Calu3 (cell line): ENCODE measurements around the gene THUMPD2. TPM values are rescaled to one million over a fixed set of nuclear protein-coding genes. Genes with fewer than 3 reads are reported as not detected.

Source experiments
- BruUV-seq: library from RNA; stranded (reverse); fragments of 400-500 nt; replicated peaks from 2 replicates; lab custom pipeline; 2021; lab: Mats Ljungman, UMichigan
- CTCF ChIA-PET: fragments of 300-600 bp; sonication (Branson Sonifier 250); formaldehyde crosslinking; loops from one replicate; lab custom pipeline; 2022; ENCODE audit warnings: antibody characterized with exemption; lab: Charles Lee
- DNase-seq: peaks from one replicate; pipeline ENCODE4 v3.0.0; 2022
- H3K27ac Mint-ChIP-seq: one replicate; pipeline ENCODE4 v1.8.0; 2022; ENCODE audit warnings: mixed read lengths; ENCODE audit not compliant: unreplicated experiment
- H3K27me3 Mint-ChIP-seq: one replicate; pipeline ENCODE4 v1.8.0; 2022; ENCODE audit warnings: mixed read lengths; ENCODE audit not compliant: unreplicated experiment
- H3K36me3 Mint-ChIP-seq: one replicate; pipeline ENCODE4 v1.8.0; 2022; ENCODE audit warnings: mild to moderate bottlenecking, moderate library complexity, mixed read lengths; ENCODE audit not compliant: insufficient read depth, unreplicated experiment
- H3K4me1 Mint-ChIP-seq: one replicate; pipeline ENCODE4 v1.8.0; 2022; ENCODE audit warnings: mild to moderate bottlenecking, low read depth, mixed read lengths; ENCODE audit not compliant: unreplicated experiment
- H3K4me3 Mint-ChIP-seq: one replicate; pipeline ENCODE4 v1.8.0; 2022; ENCODE audit warnings: mild to moderate bottlenecking, low read depth, moderate library complexity, mixed read lengths; ENCODE audit not compliant: unreplicated experiment
- H3K9me3 Mint-ChIP-seq: one replicate; pipeline ENCODE4 v1.8.0; 2022; ENCODE audit warnings: low read depth, mixed read lengths; ENCODE audit not compliant: unreplicated experiment
- intact Hi-C: fragments of 100-400 bp; cut with micrococcal nuclease; formaldehyde crosslinking; loops from one replicate; pipeline ENCODE4 v1.10.0; 2022; ENCODE audit not compliant: unreplicated experiment
- total RNA-seq: library from RNA; stranded (reverse); gene quantifications from 2 replicates; pipeline ENCODE4 v1.2.3, GENCODE V29; 2022
- TF ChIP-seq, protein P1 (sequence below): fragments of 200-600 bp; IDR thresholded peaks from one replicate; pipeline ENCODE4 v1.8.0; 2022; ENCODE audit warnings: antibody characterized with exemption; ENCODE audit not compliant: unreplicated experiment

The THUMPD2 gene
- total RNA-seq, 1 experiment from 2014 or later, result 13.4 TPM

- intact Hi-C loops, result no loop called here
- TF ChIP-seq, protein P1, sequence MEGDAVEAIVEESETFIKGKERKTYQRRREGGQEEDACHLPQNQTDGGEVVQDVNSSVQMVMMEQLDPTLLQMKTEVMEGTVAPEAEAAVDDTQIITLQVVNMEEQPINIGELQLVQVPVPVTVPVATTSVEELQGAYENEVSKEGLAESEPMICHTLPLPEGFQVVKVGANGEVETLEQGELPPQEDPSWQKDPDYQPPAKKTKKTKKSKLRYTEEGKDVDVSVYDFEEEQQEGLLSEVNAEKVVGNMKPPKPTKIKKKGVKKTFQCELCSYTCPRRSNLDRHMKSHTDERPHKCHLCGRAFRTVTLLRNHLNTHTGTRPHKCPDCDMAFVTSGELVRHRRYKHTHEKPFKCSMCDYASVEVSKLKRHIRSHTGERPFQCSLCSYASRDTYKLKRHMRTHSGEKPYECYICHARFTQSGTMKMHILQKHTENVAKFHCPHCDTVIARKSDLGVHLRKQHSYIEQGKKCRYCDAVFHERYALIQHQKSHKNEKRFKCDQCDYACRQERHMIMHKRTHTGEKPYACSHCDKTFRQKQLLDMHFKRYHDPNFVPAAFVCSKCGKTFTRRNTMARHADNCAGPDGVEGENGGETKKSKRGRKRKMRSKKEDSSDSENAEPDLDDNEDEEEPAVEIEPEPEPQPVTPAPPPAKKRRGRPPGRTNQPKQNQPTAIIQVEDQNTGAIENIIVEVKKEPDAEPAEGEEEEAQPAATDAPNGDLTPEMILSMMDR, result no peak
- DNase-seq, result no peak
- Mint-ChIP-seq H3K4me1 (no peaks in the 10 kb centered on the region), H3K4me3 (no peak overlapping the region), H3K9me3 (no peaks in the 10 kb centered on the region), H3K27ac (no peak overlapping the region), H3K27me3 (peaks cover 35% of the 10 kb centered on the region), H3K36me3 (no peaks in the 10 kb centered on the region)
- CTCF ChIA-PET, result no interaction called here
- no TSS peak for BruUV-seq
Observed at GRCh38 chr2:39719317-39719716, 59.7 kb downstream of the THUMPD2 start.

- H3K9me3 Mint-ChIP-seq, result no peaks in the 10 kb centered on the region
- no peaks in the 10 kb centered on the region for H3K4me1 Mint-ChIP-seq
- CTCF ChIA-PET, result no interaction called here
- TF ChIP-seq, protein P1, result no peak
- peaks cover 43% of the 10 kb centered on the region for H3K27me3 Mint-ChIP-seq
- intact Hi-C loops, result no loop called here
- no peak overlapping the region for H3K27ac Mint-ChIP-seq
- BruUV-seq, result no TSS peak
- no peaks in the 10 kb centered on the region for H3K36me3 Mint-ChIP-seq
- DNase-seq, result no peak
- no peak overlapping the region for H3K4me3 Mint-ChIP-seq
Observed at GRCh38 chr2:39718483-39718882, 60.6 kb downstream of the THUMPD2 start.

DNA sequence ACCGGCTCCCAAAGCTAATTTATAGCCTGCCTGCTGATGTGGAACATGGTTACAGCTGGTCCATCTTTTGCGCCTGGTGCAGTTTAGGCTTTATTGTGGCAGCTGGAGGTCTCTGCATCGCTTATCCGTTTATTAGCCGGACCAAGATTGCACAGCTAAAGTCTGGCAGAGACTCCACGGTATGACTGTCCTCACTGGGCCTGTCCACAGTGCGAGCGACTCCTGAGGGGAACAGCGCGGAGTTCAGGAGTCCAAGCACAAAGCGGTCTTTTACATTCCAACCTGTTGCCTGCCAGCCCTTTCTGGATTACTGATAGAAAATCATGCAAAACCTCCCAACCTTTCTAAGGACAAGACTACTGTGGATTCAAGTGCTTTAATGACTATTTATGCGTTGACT, 62.0 kb downstream of the THUMPD2 start:
- intact Hi-C loops, result no loop called here
- CTCF ChIA-PET, result no interaction called here
- Mint-ChIP-seq H3K27me3 (peaks cover 49% of the 10 kb centered on the region), H3K4me1 (no peaks in the 10 kb centered on the region), H3K4me3 (no peak overlapping the region), H3K9me3 (no peaks in the 10 kb centered on the region), H3K27ac (no peak overlapping the region), H3K36me3 (no peaks in the 10 kb centered on the region)
- TF ChIP-seq, protein P1, result no peak
- BruUV-seq, result no TSS peak
- no peak for DNase-seq

GRCh38 chr2:39715822-39716221, 63.2 kb downstream of the THUMPD2 start:
- CTCF ChIA-PET, result interaction anchor here (1.0 kb wide), 1 partner anchor 15 kb away, joined by 3 read pairs; no protein-coding TSS in a partner anchor
- no peaks in the 10 kb centered on the region for H3K9me3 Mint-ChIP-seq
- intact Hi-C loops, result no loop called here

More at GRCh38 chr2:39715822-39716221, 63.2 kb downstream of the THUMPD2 start:
- H3K27ac Mint-ChIP-seq, result no peak overlapping the region
- no peak overlapping the region for H3K4me3 Mint-ChIP-seq
- DNase-seq, result no peak
- no TSS peak for BruUV-seq
- H3K4me1 Mint-ChIP-seq, result no peaks in the 10 kb centered on the region
- no peaks in the 10 kb centered on the region for H3K36me3 Mint-ChIP-seq
- TF ChIP-seq, protein P1, result no peak
- peaks cover 37% of the 10 kb centered on the region for H3K27me3 Mint-ChIP-seq
